IMR-90 (cell line): ENCODE measurements around the gene CD9. TPM values are rescaled to one million over a fixed set of nuclear protein-coding genes. Genes with fewer than 3 reads are reported as not detected.

Experiments
- ATAC-seq: fragments of 200-7000 bp; cut with Tn5 transposase; 2 replicates; pipeline ENCODE4 v1.9.1; 2020; ENCODE audit warnings: low read depth, mild to moderate bottlenecking, moderate library complexity
- BruUV-seq: library from RNA; stranded (reverse); fragments of 400-500 nt; replicated peaks from 2 replicates; lab custom pipeline; 2021; lab: Mats Ljungman, UMichigan
- CTCF ChIA-PET: fragments of 300-600 bp; formaldehyde crosslinking; extraction: SDS; loops from one replicate; lab custom pipeline; 2021; ENCODE audit warnings: antibody characterized with exemption; lab: Yijun Ruan, JAX
- POLR2A ChIA-PET: fragments of 300-600 bp; sonication (Branson Sonifier 250); formaldehyde crosslinking; loops from one replicate; lab custom pipeline; 2022; ENCODE audit warnings: antibody characterized with exemption; ENCODE audit not compliant: unreplicated experiment; lab: Charles Lee
- DNase-seq: peaks from one replicate; pipeline ENCODE4 v3.0.0; 2013
- H2AFZ ChIP-seq: replicated peaks from 2 replicates; pipeline ENCODE3; 2013; ENCODE audit warnings: low read length, mild to moderate bottlenecking; ENCODE audit not compliant: poor library complexity
- H2AK5ac ChIP-seq: 2 replicates; pipeline ENCODE4 v1.6.1; 2013; ENCODE audit warnings: low read depth, low read length, inconsistent platforms
- H2AK9ac ChIP-seq: replicated peaks from 2 replicates; pipeline ENCODE3; 2013; ENCODE audit warnings: mild to moderate bottlenecking, low read depth, low read length, moderate library complexity; ENCODE audit not compliant: poor library complexity
- H2BK120ac ChIP-seq: 2 replicates; pipeline ENCODE4 v1.6.1; 2013; ENCODE audit warnings: low read depth, low read length, inconsistent platforms
- H2BK15ac ChIP-seq: 3 replicates; pipeline ENCODE4 v1.6.1; 2013; ENCODE audit warnings: low read depth, low read length, inconsistent platforms
- H2BK20ac ChIP-seq: 2 replicates; pipeline ENCODE4 v1.6.1; 2013; ENCODE audit warnings: low read depth, mild to moderate bottlenecking, inconsistent platforms, low read length, moderate library complexity
- H2BK5ac ChIP-seq: 2 replicates; pipeline ENCODE4 v1.6.1; 2013; ENCODE audit warnings: mild to moderate bottlenecking, low read depth, low read length, inconsistent platforms; ENCODE audit not compliant: poor library complexity, severe bottlenecking
- H3K14ac ChIP-seq: replicated peaks from 2 replicates; pipeline ENCODE4 v1.6.1; 2013; ENCODE audit warnings: low read depth, low read length, inconsistent platforms
- H3K18ac ChIP-seq: 2 replicates; pipeline ENCODE4 v1.6.1; 2013; ENCODE audit warnings: low read depth, low read length, control low read depth
- H3K23ac ChIP-seq: 2 replicates; pipeline ENCODE4 v1.6.1; 2013; ENCODE audit warnings: low read depth, low read length, inconsistent platforms
- H3K27ac ChIP-seq: 2 replicates; pipeline ENCODE4 v1.5.1; 2013; ENCODE audit warnings: mild to moderate bottlenecking, control low read depth, low read length; ENCODE audit not compliant: insufficient read depth
- H3K27me3 ChIP-seq: 2 replicates; pipeline ENCODE4 v1.6.1; 2013; ENCODE audit warnings: low read length; ENCODE audit not compliant: control insufficient read depth, insufficient read depth
- H3K36me3 ChIP-seq: 2 replicates; pipeline ENCODE4 v1.6.1; 2013; ENCODE audit warnings: low read length, mixed read lengths; ENCODE audit not compliant: control insufficient read depth, insufficient read depth
- H3K4ac ChIP-seq: 2 replicates; pipeline ENCODE4 v1.6.1; 2013; ENCODE audit warnings: low read depth, low read length, inconsistent platforms
- H3K4me1 ChIP-seq: 2 replicates; pipeline ENCODE4 v1.6.1; 2013; ENCODE audit warnings: low read length, mixed read lengths; ENCODE audit not compliant: control insufficient read depth, insufficient read depth
- H3K4me2 ChIP-seq: 2 replicates; pipeline ENCODE4 v1.6.1; 2013; ENCODE audit warnings: low read depth, mild to moderate bottlenecking, control low read depth, low read length, moderate library complexity
- H3K4me3 ChIP-seq: 2 replicates; pipeline ENCODE4 v1.5.1; 2013; ENCODE audit warnings: low read depth, mild to moderate bottlenecking, control low read depth, low read length, moderate library complexity; ENCODE audit not compliant: insufficient read depth
- H3K56ac ChIP-seq: 2 replicates; pipeline ENCODE4 v1.6.1; 2013; ENCODE audit warnings: low read length, inconsistent platforms; ENCODE audit not compliant: insufficient read depth; ENCODE audit errors: extremely low read depth
- H3K79me1 ChIP-seq, 2 experiments: 2 replicates each; pipeline ENCODE4 v1.6.1; 2013; ENCODE audit warnings: low read length in 2 of 2, inconsistent platforms in 1 of 2, low read depth in 1 of 2
- H3K9ac ChIP-seq: 2 replicates; pipeline ENCODE4 v1.6.1; 2013; ENCODE audit warnings: low read depth, low read length, control low read depth
- H3K9me1 ChIP-seq: 2 replicates; pipeline ENCODE4 v1.6.1; 2013; ENCODE audit warnings: low read length, inconsistent platforms; ENCODE audit not compliant: insufficient read depth
- H3K9me3 ChIP-seq: 2 replicates; pipeline ENCODE4 v1.6.1; 2013; ENCODE audit warnings: low read length; ENCODE audit not compliant: control insufficient read depth, insufficient read depth
- H4K20me1 ChIP-seq: 2 replicates; pipeline ENCODE4 v1.6.1; 2013; ENCODE audit warnings: low read length, inconsistent platforms; ENCODE audit not compliant: insufficient read depth
- H4K5ac ChIP-seq: 2 replicates; pipeline ENCODE4 v1.6.1; 2013; ENCODE audit warnings: mild to moderate bottlenecking, low read depth, low read length, control low read depth
- H4K8ac ChIP-seq, 2 experiments: 2 replicates each; pipeline ENCODE4 v1.6.1; 2013; ENCODE audit warnings: low read depth in 2 of 2, low read length in 2 of 2, control low read depth in 1 of 2, inconsistent platforms in 1 of 2
- H4K91ac ChIP-seq: 2 replicates; pipeline ENCODE4 v1.6.1; 2013; ENCODE audit warnings: low read depth, low read length, inconsistent platforms; ENCODE audit not compliant: insufficient read depth
- CEBPB ChIP-seq: IDR thresholded peaks from 2 replicates; pipeline ENCODE4 v1.6.1; 2012; ENCODE audit warnings: low read depth, low read length, improper control_type of control experiment
- CHD1 ChIP-seq: IDR thresholded peaks from 2 replicates; pipeline ENCODE4 v1.6.1; 2012; ENCODE audit warnings: low read depth, low read length, improper control_type of control experiment
- FOS ChIP-seq: fragments of 150-350 bp; IDR thresholded peaks from 2 replicates; pipeline ENCODE4 v1.6.1; 2016; ENCODE audit warnings: low read depth, low read length
- MXI1 ChIP-seq: IDR thresholded peaks from 2 replicates; pipeline ENCODE4 v1.6.1; 2012; ENCODE audit warnings: low read depth, mild to moderate bottlenecking, low read length, moderate library complexity, borderline replicate concordance
- NFE2L2 ChIP-seq: fragments of 150-350 bp; IDR thresholded peaks from 2 replicates; pipeline ENCODE4 v1.6.1; 2016; ENCODE audit warnings: low read depth, mild to moderate bottlenecking, low read length
- RCOR1 ChIP-seq: IDR thresholded peaks from 2 replicates; pipeline ENCODE4 v1.6.1; 2012; ENCODE audit warnings: mild to moderate bottlenecking, low read length, improper control_type of control experiment; ENCODE audit not compliant: insufficient replicate concordance
- RFX5 ChIP-seq: IDR thresholded peaks from 2 replicates; pipeline ENCODE4 v1.8.0; 2012; ENCODE audit warnings: low read depth, mild to moderate bottlenecking, low read length, moderate library complexity
- SMC3 ChIP-seq: fragments of 150-350 bp; IDR thresholded peaks from 2 replicates; pipeline ENCODE4 v1.6.1; 2016; ENCODE audit warnings: low read depth, mild to moderate bottlenecking, antibody characterized with exemption, low read length, moderate library complexity
- WGBS, 2 experiments: methylation state at CpG; one replicate each; pipeline versions ENCODE4 v1.1.5 to v1.1.7; 2013; ENCODE audit warnings: missing lambda C conversion rate in 2 of 2; ENCODE audit not compliant: insufficient read length in 1 of 2; ENCODE audit errors: extremely low coverage in 2 of 2; 5-methylcytosine and 5-hydroxymethylcytosine counted together
- dilution Hi-C: fragments of 300-500 bp; cut with HindIII; formaldehyde crosslinking; loops from one replicate; pipeline ENCODE4 v1.14.3; 2018; ENCODE audit warnings: low sequenced_read_pairs; ENCODE audit not compliant: unreplicated experiment
- in situ Hi-C: fragments of 300-500 bp; cut with MboI; formaldehyde crosslinking; loops from 3 replicates; pipeline ENCODE4 v1.14.3; 2019; ENCODE audit warnings: low sequenced_read_pairs, inconsistent platforms, mixed read lengths
- intact Hi-C: fragments of 100-400 bp; cut with micrococcal nuclease; formaldehyde crosslinking; loops from 2 replicates; pipeline ENCODE4 v1.10.0; 2022
- polyA plus RNA-seq, 3 experiments: library from polyadenylated mRNA; depleted of rRNA; stranded (reverse); fragments of >200 nt; gene quantifications; 2 replicates each; pipeline ENCODE4 v1.2.3, GENCODE V29; 2012; ENCODE audit warnings: low replicate concordance in 1 of 3
- total RNA-seq: library from RNA; depleted of rRNA; stranded (reverse); fragments of >200 nt; gene quantifications from 2 replicates; pipeline ENCODE4 v1.2.3, GENCODE V29; 2012
- TF ChIP-seq, protein P1 (sequence below): fragments of 150-350 bp; IDR thresholded peaks from 2 replicates; pipeline ENCODE4 v1.6.1; 2017; ENCODE audit warnings: mild to moderate bottlenecking, antibody characterized with exemption, low read length, low read depth

The CD9 gene
- total and polyA plus RNA-seq, 2 of the 4 experiments (the other 2 are of a cell fraction): 48.8 to 70.9 TPM

GRCh38 chr12:6165395-6165794, 34.8 kb upstream of the CD9 start:
- H2AK5ac ChIP-seq: peak overlapping the region; percentile 90; the same call in 1 of the 2 replicates
- H3K4me3 ChIP-seq: no peak overlapping the region
- H2BK20ac ChIP-seq: peak overlapping the region; percentile 58
- 0 out of 2 replicates have a peak, but pooled peaks cover 4% of the 10 kb centered on the region for H4K20me1 ChIP-seq
- H4K5ac ChIP-seq: no peak overlapping the region
- H2BK120ac ChIP-seq: peak overlapping the region; percentile 13; the same call in 1 of the 2 replicates
- in situ Hi-C loops: no loop called here
- H3K14ac ChIP-seq: peak overlapping the region; percentile 15; the same call in 1 of the 2 replicates
- ChIA-PET CTCF (no interaction called here), POLR2A (no interaction called here)
- H3K4ac ChIP-seq: peak overlapping the region; percentile 24
- intact Hi-C loops: no loop called here
- no peak overlapping the region for H4K91ac ChIP-seq
- peak overlapping the region; percentile 62 for H2BK5ac ChIP-seq
- H3K9me1 ChIP-seq: peaks cover 16% of the 10 kb centered on the region
- peaks cover 14% of the 10 kb centered on the region for H3K4me1 ChIP-seq
- 40% methylated on average over 1 of the region's 2 CpGs; no CpG with 5 or more reads in 1 of the 2 experiments for WGBS, 2 experiments
- H4K8ac ChIP-seq: no peak overlapping the region; a peak in 1 of 4 replicates
- 0 out of 2 replicates have a peak overlapping the region, but pooled peaks have one; percentile 36 for H3K23ac ChIP-seq
- H3K27me3 ChIP-seq: no peaks in the 10 kb centered on the region
- H2AK9ac ChIP-seq: no peak overlapping the region
- no peak overlapping the region; the same call in 2 of the 3 replicates for H2BK15ac ChIP-seq
- ATAC-seq (peak; percentile 9), DNase-seq (peak; percentile 80)
- H2AFZ ChIP-seq: peak overlapping the region; percentile 25
- no peaks in the 10 kb centered on the region for H3K9me3 ChIP-seq
- no TSS peak for BruUV-seq
- H3K56ac ChIP-seq: no peak overlapping the region
- H3K79me1 ChIP-seq: no peaks in the 10 kb centered on the region
- H3K18ac ChIP-seq: no peak overlapping the region
- no peak overlapping the region for H3K9ac ChIP-seq
- dilution Hi-C loops: no loop called here
- no peak overlapping the region for H3K27ac ChIP-seq
- TF ChIP-seq MXI1: peak; percentile 89
- no peak for TF ChIP-seq FOS
- TF ChIP-seq, protein P1, sequence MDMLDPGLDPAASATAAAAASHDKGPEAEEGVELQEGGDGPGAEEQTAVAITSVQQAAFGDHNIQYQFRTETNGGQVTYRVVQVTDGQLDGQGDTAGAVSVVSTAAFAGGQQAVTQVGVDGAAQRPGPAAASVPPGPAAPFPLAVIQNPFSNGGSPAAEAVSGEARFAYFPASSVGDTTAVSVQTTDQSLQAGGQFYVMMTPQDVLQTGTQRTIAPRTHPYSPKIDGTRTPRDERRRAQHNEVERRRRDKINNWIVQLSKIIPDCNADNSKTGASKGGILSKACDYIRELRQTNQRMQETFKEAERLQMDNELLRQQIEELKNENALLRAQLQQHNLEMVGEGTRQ: no peak
- peak; percentile 29; the same call in 1 of the 2 replicates for TF ChIP-seq NFE2L2
- no peak for TF ChIP-seq SMC3
- TF ChIP-seq CHD1: no peak
- no peak for TF ChIP-seq RCOR1
- no peak for TF ChIP-seq RFX5
- TF ChIP-seq CEBPB: no peak
- H3K36me3 ChIP-seq: no peaks in the 10 kb centered on the region
- no peak overlapping the region for H3K4me2 ChIP-seq
